ENCODE results near the gene OSBPL9.

OSBPL9 gene

DNA sequence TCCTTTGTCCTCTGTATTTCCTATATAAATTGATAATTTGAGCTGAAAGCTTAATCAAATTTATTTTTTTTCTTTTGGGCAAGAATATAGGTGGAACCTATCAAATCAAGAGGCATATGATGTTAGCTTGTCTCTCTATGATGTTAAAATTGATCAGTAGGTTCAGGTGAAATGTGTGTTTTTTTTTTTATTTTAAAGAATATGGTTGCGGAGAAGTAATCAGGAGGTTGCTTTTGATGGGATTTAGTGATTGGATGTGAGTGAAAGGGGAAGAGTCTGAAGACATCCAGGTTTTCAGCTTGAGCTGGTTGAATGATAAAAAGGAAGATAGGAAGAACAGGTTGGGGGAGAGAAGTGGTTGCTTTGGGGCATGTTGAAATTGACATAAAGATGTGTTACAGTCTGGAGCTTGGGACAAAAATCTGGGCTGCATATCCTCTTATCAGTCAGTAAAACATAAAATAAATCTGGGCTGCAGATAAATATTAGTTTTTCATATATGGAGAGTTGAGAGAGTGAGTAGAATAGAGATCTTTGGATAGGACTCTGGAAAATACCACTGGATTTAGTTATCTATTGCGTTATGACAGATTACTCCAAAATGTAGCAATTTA is 5.1 kb downstream of the OSBPL9 start:
- CTCF ChIA-PET, result interaction anchor here (0.6 kb wide), 1 partner anchor 56 kb away, joined by 6 read pairs; no protein-coding TSS in a partner anchor

DNA sequence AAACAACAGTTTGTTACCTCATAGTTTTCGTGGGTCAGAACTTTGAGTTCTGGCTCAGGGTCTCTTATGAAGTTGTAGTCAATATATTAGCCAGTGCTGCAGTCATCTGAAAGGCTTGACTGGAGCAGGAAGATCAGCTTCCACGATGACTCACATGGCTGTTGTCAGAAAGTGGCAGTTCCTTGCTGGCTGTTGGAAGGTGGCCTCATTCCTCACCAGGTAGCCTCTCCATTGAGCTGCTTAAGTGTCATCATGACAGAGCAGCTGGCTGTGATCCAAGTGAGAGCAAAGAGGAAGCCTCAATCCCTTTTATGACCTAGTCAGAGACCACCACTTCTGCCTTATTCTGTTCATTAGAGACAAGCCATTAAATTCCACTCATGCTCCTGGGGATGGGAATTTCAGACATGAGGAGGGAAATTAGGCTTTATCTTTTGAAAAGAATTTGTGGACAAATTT is 5.6 kb downstream of the OSBPL9 start:
- H3K4me3 ChIP-seq (ENCODE audit: low read depth, low read length), result no peak overlapping the region
- H3K4me1 ChIP-seq (ENCODE audit: control insufficient read depth, insufficient read depth, low read length), result peaks cover 34% of the 10 kb centered on the region
- H3K9me3 ChIP-seq (ENCODE audit: control insufficient read depth, insufficient read depth, low read depth, low read length), result no peaks in the 10 kb centered on the region
- ChIA-PET POLR2A (interaction anchor here (0.9 to 1.7 kb wide), 3 partner anchors 39 to 147 kb away, joined by 3 to 5 read pairs (median 3); no protein-coding TSS in a partner anchor), CTCF (interaction anchor here (0.6 kb wide), 1 partner anchor 56 kb away, joined by 6 read pairs; no protein-coding TSS in a partner anchor)
- no peaks in the 10 kb centered on the region for H3K36me3 ChIP-seq (ENCODE audit: control insufficient read depth in 2 of 2, insufficient read depth in 1 of 2, low read length in 2 of 2)
- no peak overlapping the region for H3K27ac ChIP-seq (ENCODE audit: extremely low read depth, low read depth, low read length)
- no peak for TF ChIP-seq ZNF549 (tag by site-specific recombination; IDR thresholded peaks at IDR 0.05)
- peak; percentile 90 for TF ChIP-seq ZNF341 (tag by site-specific recombination; IDR thresholded peaks at IDR 0.05; ENCODE audit: low read depth)
- 0 out of 2 replicates have a peak, but pooled peaks have one; percentile 66 for TF ChIP-seq ZNF184 (tag by site-specific recombination; IDR thresholded peaks at IDR 0.05)
- TF ChIP-seq ZNF366 (tag by site-specific recombination; conservative IDR thresholded peaks at IDR 0.05), result peak; percentile 74
- no peak for TF ChIP-seq ZNF211 (tag by site-specific recombination; IDR thresholded peaks at IDR 0.05; ENCODE audit: low read depth)
- TF ChIP-seq, protein P1, sequence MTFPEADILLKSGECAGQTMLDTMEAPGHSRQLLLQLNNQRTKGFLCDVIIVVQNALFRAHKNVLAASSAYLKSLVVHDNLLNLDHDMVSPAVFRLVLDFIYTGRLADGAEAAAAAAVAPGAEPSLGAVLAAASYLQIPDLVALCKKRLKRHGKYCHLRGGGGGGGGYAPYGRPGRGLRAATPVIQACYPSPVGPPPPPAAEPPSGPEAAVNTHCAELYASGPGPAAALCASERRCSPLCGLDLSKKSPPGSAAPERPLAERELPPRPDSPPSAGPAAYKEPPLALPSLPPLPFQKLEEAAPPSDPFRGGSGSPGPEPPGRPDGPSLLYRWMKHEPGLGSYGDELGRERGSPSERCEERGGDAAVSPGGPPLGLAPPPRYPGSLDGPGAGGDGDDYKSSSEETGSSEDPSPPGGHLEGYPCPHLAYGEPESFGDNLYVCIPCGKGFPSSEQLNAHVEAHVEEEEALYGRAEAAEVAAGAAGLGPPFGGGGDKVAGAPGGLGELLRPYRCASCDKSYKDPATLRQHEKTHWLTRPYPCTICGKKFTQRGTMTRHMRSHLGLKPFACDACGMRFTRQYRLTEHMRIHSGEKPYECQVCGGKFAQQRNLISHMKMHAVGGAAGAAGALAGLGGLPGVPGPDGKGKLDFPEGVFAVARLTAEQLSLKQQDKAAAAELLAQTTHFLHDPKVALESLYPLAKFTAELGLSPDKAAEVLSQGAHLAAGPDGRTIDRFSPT (tag by site-specific recombination; IDR thresholded peaks at IDR 0.05), result peak; percentile 81; the same call in 1 of the 2 replicates
- peak; percentile 86 for TF ChIP-seq ZEB2 (tag by site-specific recombination; IDR thresholded peaks at IDR 0.05)
- TF ChIP-seq PRDM1 (tag by site-specific recombination; IDR thresholded peaks at IDR 0.05), result peak; percentile 67
- TF ChIP-seq GLIS1 (tag by site-specific recombination; IDR thresholded peaks at IDR 0.05), result peak; percentile 21; the same call in 1 of the 2 replicates
- TF ChIP-seq ZNF558 (tag by site-specific recombination; IDR thresholded peaks at IDR 0.05), result peak; percentile 59; the same call in 1 of the 2 replicates
- TF ChIP-seq IKZF3 (tag by site-specific recombination; IDR thresholded peaks at IDR 0.05), result peak; percentile 76
- TF ChIP-seq, protein P2, sequence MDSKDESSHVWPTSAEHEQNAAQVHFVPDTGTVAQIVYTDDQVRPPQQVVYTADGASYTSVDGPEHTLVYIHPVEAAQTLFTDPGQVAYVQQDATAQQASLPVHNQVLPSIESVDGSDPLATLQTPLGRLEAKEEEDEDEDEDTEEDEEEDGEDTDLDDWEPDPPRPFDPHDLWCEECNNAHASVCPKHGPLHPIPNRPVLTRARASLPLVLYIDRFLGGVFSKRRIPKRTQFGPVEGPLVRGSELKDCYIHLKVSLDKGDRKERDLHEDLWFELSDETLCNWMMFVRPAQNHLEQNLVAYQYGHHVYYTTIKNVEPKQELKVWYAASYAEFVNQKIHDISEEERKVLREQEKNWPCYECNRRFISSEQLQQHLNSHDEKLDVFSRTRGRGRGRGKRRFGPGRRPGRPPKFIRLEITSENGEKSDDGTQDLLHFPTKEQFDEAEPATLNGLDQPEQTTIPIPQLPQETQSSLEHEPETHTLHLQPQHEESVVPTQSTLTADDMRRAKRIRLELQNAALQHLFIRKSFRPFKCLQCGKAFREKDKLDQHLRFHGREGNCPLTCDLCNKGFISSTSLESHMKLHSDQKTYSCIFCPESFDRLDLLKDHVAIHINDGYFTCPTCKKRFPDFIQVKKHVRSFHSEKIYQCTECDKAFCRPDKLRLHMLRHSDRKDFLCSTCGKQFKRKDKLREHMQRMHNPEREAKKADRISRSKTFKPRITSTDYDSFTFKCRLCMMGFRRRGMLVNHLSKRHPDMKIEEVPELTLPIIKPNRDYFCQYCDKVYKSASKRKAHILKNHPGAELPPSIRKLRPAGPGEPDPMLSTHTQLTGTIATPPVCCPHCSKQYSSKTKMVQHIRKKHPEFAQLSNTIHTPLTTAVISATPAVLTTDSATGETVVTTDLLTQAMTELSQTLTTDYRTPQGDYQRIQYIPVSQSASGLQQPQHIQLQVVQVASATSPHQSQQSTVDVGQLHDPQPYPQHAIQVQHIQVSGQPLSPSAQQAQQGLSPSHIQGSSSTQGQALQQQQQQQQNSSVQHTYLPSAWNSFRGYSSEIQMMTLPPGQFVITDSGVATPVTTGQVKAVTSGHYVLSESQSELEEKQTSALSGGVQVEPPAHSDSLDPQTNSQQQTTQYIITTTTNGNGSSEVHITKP (tag by site-specific recombination; IDR thresholded peaks at IDR 0.05), result 0 out of 2 replicates have a peak, but pooled peaks have one; percentile 26
- peak; percentile 81 for TF ChIP-seq ZNF660 (tag by site-specific recombination; IDR thresholded peaks at IDR 0.05)
- peak; percentile 72 for TF ChIP-seq ZNF600 (tag by site-specific recombination; IDR thresholded peaks at IDR 0.05)
- TF ChIP-seq ZBTB1 (tag by site-specific recombination; IDR thresholded peaks at IDR 0.05), result no peak
- no peak for TF ChIP-seq MEIS1 (CRISPR knock-in tag; IDR thresholded peaks at IDR 0.05; ENCODE audit: borderline replicate concordance)
- TF ChIP-seq, protein P3, sequence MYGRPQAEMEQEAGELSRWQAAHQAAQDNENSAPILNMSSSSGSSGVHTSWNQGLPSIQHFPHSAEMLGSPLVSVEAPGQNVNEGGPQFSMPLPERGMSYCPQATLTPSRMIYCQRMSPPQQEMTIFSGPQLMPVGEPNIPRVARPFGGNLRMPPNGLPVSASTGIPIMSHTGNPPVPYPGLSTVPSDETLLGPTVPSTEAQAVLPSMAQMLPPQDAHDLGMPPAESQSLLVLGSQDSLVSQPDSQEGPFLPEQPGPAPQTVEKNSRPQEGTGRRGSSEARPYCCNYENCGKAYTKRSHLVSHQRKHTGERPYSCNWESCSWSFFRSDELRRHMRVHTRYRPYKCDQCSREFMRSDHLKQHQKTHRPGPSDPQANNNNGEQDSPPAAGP (tag by site-specific recombination; IDR thresholded peaks at IDR 0.05), result no peak
- TF ChIP-seq ZNF658 (tag by site-specific recombination; IDR thresholded peaks at IDR 0.05), result no peak
- peak; percentile 74 for TF ChIP-seq SP7 (tag by site-specific recombination; IDR thresholded peaks at IDR 0.05)
- no peak for TF ChIP-seq ZNF585B (tag by site-specific recombination; IDR thresholded peaks at IDR 0.05)

More for the DNA sequence above, 5.1 kb downstream of the OSBPL9 start:
- Histone ChIP-seq H3K27ac (ENCODE audit: extremely low read depth, low read depth, low read length) (no peak overlapping the region), H3K36me3 (ENCODE audit: control insufficient read depth in 2 of 2, insufficient read depth in 1 of 2, low read length in 2 of 2) (no peaks in the 10 kb centered on the region), H3K9me3 (ENCODE audit: control insufficient read depth, insufficient read depth, low read depth, low read length) (no peaks in the 10 kb centered on the region), H3K4me3 (ENCODE audit: low read depth, low read length) (no peak overlapping the region), H3K4me1 (ENCODE audit: control insufficient read depth, insufficient read depth, low read length) (peaks cover 34% of the 10 kb centered on the region)
- POLR2A ChIA-PET, result interaction anchor here (0.9 to 1.7 kb wide), 3 partner anchors 39 to 147 kb away, joined by 3 to 5 read pairs (median 3); no protein-coding TSS in a partner anchor
- no peak for TF ChIP-seq ZNF16 (tag by site-specific recombination; IDR thresholded peaks at IDR 0.05; ENCODE audit: low read depth)
- TF ChIP-seq ZBTB7A (tag by site-specific recombination; IDR thresholded peaks at IDR 0.05; ENCODE audit: low read depth), result no peak
- no peak for TF ChIP-seq YY1 (tag by site-specific recombination; IDR thresholded peaks at IDR 0.05)
- TF ChIP-seq TCF7L2 (IDR thresholded peaks at IDR 0.05; ENCODE audit: borderline replicate concordance, low read depth, low read length), result no peak
- no peak for TF ChIP-seq RBAK (tag by site-specific recombination; IDR thresholded peaks at IDR 0.05)
- no peak for TF ChIP-seq ZNF10 (tag by site-specific recombination; IDR thresholded peaks at IDR 0.05)
- TF ChIP-seq, protein P4, sequence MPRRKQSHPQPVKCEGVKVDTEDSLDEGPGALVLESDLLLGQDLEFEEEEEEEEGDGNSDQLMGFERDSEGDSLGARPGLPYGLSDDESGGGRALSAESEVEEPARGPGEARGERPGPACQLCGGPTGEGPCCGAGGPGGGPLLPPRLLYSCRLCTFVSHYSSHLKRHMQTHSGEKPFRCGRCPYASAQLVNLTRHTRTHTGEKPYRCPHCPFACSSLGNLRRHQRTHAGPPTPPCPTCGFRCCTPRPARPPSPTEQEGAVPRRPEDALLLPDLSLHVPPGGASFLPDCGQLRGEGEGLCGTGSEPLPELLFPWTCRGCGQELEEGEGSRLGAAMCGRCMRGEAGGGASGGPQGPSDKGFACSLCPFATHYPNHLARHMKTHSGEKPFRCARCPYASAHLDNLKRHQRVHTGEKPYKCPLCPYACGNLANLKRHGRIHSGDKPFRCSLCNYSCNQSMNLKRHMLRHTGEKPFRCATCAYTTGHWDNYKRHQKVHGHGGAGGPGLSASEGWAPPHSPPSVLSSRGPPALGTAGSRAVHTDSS (tag by site-specific recombination; IDR thresholded peaks at IDR 0.05), result no peak

All from HEK293 (cell line).